GM19463 (cell line): ENCODE measurements around the gene LRRC47.
A peak's percentile ranks its signal among the peaks of the same experiment; 100 is the strongest.

Experiments used
- ATAC-seq: cut with Tn5 transposase; IDR thresholded peaks from one replicate; pipeline ENCODE4 v1.9.1; 2021; ENCODE audit warnings: mild to moderate bottlenecking, moderate library complexity; ENCODE audit not compliant: unreplicated experiment

The LRRC47 gene

DNA sequence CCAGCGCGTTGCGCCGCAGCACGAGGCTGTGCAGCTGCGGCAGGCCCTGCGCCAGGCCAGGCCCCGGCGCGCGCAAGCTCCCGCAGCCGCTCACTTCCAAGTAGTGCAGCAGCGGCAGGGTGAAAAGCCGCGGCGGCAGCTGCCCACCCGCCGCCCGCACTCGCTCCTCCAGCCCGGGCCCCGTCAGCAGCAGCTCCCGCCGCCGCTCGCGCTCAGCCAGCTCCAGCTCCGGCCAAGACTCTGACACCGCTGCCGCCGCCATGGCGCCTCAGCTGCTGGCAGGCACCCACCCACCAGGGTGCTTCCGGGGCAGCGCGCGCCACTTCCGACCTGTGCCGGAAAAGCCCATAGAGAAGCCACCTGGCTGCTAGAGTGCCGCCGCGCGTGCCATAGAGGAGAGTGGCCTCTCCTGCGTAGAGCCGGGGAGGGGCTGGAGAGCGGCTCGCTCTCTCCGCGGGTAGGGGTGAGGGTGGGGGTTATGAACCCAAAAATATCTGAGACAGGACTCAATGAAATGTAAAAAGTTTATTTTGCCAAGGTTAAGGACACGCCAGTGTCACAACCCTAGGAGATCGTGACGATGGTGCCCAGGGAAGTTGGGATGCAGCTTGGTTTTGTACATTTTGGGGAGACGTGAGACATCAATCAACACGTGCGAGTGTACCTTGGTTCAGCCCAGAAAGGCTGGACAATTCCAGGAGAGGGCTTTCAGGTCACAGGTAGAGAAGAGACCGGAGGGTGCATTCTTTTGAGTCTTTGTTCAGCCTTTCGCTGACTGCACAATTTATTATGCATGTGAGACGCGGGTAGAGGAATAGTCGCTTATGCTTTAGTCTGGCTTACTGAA lies at the start of gene LRRC47:
LRRC47 (minus strand) TSS at position 284 of the 847 bp plus-strand sequence; CDS start at position 262, 22 bp downstream.
- peak; percentile 97 for ATAC-seq

DNA sequence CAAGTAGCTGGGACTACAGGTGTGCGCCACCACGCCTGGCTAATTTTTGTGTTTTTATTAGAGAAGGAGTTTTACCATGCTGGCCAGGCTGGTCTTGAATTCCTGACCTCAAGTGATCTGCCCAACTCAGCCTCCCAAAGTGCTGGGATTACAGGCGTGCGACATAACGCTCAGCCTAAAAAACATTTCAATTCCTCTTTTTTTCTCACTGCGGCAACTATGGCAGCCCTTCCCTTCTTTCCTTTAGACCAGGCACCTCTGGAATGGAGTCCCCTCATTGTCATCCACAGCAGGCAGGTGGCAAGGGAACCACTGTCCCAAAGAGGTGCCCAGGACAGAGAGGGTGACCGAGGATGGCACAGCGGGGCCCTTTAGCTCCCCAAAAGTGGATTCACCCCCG lies 46.6 kb upstream of the LRRC47 start:
- no peak for ATAC-seq

DNA sequence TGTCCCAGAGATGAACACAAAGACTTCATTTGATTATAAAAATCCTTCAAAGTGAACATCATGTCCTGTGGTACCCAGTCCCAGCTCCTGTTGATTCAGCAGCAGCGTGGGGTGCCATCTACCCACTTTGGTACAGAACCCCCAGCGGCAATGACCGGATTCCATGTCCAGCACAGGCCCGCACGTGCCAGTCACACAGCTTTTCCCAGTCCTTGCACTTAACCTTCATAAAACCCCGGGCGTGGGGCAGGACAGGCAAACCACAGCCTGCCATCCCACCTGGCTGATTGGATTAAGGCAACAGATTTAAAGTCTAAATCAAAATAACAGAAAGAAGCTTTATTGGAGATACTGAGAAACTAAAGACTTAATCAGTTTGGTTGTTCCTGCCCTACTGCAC lies 45.2 kb upstream of the LRRC47 start:
- no peak for ATAC-seq

DNA sequence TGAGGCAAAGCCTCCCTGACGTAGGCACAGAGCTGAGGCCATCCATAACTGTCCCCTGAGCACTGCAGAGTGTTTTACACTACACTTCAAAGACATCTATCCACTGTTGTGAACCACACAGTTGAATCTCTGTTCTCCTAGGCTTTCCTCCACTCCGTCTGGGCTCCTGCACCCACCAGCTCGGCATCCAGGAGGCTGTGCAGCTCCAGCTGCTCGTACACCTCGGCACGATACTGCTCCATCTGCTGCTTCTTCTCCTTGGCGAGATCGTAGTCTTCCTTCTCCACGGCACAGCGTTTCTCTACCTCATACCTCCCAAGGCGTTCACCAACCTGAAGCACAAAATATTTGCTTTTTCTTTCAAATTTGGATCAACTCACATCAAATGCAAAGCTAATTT lies 42.5 kb upstream of the LRRC47 start:
- ATAC-seq: no peak

DNA sequence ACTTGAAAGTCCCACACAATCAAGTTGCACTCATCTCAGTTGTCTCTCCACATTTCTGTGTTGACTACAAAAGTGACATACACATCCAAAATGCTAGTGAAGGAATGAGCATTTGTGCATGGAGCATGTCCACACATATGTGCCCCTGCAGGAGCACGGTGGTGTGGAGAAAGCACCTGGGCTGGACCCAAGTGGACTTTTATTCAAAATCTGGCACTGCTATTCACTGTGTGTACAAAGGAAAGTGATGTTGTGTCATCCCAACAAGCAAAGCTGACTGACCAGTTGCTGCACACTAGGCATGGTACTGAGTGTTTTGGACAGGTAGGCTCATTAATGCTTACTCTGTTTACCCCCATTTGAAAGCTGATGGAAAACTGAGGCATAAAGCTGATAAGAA lies 41.4 kb upstream of the LRRC47 start:
- ATAC-seq: no peak

DNA sequence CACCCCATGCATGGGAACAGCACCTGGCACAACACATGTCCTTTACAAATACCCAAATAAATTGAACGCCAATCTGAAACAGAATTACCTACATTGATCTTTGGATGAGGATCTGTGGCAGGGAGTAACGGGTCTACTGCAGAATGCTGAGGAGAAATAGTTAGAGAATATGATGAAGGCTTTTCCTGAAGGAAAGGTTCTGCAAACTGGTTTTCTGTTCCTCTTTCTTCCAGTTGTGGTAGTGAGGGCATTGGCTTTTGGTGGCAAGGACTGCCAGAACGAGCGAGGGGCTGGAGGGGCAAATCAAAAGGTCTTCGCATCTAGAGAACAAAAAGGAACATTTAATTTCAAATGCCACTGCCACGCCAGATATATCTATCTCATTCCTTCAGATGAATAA lies 40.9 kb upstream of the LRRC47 start:
- no peak for ATAC-seq

DNA sequence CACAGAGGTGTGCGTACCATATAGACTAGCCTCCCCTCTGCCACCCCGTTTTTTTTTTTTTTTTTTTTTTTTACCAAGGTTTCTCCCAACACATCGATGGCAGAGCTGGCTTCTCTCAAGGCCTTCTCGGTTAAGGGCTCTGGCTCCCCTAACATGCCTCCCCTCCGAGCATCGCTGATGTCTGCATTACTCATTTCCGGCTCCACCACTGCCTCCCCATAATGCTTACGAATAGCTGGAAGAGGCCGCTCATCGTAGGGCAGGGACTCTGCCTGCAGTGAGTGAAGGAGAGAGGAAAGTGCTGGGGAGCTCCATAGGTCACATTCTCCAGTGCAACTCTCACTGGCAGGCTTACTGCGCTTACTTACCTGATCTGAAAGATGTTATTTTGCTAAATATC lies 40.1 kb upstream of the LRRC47 start:
- ATAC-seq: no peak

DNA sequence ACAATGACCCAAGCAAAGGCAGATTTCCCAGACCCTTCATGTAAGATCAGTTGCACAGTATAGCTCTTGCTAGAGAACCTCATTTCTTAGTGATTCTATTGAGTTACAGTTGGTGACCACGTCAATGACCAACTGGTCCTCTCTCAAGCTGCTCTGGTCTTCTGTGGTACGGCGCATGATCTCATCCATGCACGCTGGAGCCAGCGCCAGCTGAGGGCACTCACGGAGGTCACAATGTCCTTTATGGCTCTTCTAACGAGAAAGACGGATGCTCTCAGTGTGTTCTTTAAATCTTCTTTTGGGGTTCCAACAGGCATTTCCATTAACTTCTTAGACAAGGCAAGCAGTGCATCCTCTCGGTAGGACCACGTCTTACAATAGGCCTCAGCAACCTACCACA lies 38.4 kb upstream of the LRRC47 start:
- no peak for ATAC-seq

DNA sequence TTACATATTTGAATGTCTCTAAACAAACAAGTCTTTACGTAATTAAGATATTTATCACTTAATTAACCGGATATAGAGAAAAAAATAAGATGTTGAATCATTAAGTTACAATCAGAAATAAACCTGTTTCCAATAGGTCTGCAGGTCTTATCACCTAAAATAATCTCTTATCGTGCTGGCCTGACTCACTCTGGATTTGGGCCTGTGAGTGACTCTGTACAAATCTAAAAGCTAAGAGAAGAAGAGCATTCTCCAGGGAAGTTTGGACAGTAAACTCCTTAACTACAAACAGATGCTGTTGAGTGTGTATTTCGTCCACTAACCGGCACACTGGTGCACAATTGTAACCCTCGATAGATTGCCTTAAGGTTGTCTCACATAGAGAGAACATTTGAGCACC lies 35.4 kb upstream of the LRRC47 start:
- ATAC-seq: no peak

DNA sequence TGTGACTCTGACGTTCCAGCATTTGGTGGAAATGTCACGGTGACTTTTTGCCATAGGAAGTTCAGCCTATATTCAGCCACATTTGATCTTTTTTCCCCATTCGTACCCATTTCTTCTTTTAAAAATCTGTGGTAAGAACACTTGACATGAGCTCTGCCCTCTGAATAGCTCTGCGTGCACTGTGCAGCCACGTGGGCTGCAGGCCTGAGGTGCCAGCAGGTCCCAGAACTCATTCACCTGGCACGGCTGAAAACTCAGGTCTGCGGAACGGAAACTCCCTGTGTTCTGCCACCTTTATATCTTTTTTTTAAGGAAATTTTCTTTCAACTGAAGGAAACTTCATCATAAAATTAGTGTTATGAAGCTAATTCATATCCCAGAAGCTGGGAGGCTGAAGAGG lies 32.1 kb upstream of the LRRC47 start:
- no peak for ATAC-seq

DNA sequence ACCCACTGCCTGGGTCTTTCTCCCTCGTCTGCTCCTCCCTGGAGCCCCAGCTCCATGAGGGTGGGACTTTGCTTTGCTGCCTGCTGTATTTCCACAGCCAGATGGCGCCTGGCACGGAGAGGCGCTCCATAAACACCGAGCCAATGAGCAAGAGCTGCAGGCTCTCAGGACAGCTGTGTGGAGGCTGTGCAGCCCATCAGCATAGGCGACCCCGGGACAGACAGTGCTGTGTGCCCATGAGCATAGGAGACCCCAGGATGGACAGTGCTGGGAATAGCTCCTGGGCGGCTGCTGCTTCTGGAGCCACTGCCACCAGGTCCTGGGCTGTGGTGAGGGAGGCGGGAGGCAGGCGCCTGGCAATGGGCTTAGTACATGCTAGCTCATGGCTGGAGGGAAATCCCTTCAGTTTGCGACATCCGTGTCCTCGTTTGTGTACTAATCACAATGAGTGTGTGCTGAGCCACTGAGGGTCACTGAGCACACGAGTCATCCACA lies 31.6 kb upstream of the LRRC47 start:
- ATAC-seq: no peak

DNA sequence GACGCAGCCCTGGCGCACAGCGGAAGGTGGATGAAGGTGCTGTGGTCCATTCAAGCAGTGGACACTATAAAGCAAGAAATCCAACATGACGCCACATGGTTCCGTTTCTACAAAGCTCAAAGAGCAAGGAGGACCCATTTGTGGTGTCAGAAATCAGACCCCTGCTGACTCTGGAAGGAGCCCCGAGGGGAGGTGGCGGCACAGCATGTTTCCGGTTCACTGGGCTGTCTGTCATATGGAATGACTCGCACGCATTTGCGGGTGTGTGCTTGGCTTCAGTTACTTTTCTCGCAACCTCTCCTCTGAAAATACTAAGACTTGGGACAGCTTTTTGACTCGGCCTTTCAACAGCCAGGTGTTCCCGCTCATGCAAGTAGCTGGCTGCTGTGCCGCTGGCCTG lies 29.1 kb upstream of the LRRC47 start:
- ATAC-seq: no peak

DNA sequence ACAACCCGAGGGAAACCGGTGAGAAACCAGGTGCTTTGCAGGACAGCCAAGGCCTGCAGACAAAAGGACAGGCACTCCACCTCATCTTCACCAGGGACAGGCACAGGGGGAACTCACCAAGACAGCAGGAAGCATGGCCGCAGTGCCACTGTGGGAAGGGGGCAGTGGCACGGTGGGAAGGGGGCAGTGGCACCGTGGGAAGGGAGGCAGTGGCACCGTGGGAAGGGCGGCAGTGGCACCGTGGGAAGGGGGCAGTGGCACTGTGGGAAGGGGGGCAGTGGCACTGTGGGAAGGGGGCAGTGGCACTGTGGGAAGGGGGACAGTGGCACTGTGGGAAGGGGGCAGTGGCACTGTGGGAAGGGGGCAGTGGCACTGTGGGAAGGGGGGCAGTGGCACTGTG lies 28.4 kb upstream of the LRRC47 start:
- no peak for ATAC-seq

DNA sequence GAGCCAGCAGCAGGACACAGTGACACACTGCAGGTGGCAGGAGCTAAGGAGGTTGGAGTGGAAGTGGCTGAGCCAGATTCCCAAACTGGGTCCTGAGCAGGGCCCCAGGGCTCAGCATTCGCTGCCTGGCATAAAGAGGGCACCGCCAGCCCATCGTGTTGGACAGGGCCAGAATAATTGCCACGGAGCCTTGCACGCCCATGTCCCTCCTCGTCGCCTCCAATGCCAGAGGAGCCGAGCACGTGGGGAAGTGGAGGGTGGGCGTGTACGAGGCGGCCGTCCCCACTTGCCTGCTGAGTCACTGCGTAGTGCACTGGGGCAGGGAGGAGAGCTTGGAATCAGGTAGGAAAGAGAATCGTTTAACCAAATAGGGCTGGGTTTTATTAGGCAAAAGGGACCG lies 26.1 kb upstream of the LRRC47 start:
- no peak for ATAC-seq

DNA sequence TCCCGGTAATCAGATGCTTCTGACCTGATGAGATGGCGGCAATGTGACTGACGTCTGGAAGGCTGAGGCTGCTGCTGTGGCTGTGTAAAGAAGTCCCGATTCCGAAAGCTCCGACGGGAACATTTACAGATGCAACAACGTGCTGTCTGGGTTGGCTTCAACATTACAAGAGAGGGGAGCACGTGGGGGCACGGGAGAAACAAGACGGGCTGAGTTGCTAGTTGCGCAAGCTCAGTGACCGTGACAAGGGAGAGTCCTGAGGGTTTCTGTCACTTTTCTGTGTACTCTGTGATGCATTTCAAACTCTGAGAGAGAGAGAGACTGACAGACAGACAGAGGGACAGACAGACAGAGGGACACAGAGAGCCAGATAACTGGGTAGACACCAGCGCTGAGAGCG lies 25.6 kb upstream of the LRRC47 start:
- ATAC-seq: no peak

DNA sequence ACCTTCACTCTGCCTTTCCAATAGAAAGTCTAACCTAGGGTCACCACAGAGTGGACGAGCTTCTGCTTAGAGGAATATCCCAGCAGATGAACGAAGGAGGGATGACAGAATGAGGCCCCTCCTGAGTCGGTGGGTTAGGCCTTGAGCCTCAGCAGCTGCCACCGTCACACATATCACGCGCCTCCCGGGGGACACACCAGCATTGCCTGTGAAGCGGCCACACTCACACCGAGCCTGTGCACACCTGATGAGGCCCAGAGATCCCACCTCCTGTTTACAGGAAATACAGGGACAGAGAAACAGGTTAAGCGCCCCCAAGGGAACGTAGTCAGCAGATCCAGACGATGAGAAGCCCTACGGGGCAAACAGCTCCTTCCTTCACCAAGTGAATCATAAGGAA lies 25.1 kb upstream of the LRRC47 start:
- ATAC-seq: no peak

DNA sequence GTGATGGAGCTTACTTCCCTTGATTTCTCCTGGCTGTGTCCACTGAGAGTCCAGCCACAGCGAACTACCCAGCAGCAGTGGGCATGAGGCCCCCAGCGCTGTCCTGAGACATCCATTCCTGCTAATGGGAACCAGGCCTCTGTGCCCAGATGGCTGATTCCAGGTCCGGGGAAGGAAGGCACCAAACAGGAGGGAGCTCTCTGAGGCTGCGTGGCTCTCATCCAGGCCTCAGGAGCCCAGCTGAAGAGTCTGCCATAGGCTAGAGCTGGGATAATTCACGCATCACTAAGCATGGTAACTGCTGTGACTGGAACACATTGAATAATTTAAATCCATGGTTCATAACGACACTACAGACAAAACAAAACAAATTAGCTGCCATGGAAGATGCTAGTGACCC lies 24.7 kb upstream of the LRRC47 start:
- no peak for ATAC-seq

DNA sequence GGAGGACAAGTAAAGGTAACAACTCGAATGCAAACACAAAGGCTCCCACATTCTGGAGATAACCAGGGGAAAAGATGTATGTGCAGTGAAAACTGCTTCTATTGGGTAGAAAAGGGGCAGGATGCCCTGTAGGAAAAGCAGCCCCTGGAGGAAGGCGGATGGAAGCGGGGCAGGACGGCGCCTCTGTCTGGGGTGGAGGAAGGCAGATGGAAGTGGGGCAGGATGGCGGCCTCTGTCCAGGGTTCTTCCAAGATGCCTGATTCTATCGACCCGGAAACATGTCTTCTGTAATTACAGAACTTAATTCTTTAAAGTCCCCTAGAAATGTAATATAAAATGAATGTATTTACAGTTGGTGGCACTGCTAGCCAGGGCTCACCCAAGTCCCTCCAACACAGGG lies 24.0 kb upstream of the LRRC47 start:
- no peak for ATAC-seq

DNA sequence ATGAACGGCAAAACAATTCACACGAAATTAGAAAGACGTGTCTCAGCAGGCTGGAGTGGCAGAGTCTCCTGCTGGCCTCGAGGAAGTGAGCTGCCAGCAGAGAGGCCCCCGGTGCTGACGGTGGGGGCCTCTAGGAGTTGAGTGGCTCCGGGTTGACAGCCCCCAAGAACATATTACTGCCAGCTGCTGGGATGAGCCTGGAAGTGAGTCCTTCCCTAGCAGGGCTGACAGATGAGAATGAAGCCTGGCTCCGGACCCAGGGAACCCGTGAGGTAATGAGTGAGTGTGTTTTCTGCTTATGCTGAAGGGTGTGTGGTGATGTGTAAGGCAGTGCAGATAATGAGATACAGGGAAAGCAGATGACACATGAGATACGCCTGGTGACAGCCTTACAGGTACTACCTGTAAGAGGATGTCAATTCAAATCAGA lies 23.5 kb upstream of the LRRC47 start:
- ATAC-seq: no peak

DNA sequence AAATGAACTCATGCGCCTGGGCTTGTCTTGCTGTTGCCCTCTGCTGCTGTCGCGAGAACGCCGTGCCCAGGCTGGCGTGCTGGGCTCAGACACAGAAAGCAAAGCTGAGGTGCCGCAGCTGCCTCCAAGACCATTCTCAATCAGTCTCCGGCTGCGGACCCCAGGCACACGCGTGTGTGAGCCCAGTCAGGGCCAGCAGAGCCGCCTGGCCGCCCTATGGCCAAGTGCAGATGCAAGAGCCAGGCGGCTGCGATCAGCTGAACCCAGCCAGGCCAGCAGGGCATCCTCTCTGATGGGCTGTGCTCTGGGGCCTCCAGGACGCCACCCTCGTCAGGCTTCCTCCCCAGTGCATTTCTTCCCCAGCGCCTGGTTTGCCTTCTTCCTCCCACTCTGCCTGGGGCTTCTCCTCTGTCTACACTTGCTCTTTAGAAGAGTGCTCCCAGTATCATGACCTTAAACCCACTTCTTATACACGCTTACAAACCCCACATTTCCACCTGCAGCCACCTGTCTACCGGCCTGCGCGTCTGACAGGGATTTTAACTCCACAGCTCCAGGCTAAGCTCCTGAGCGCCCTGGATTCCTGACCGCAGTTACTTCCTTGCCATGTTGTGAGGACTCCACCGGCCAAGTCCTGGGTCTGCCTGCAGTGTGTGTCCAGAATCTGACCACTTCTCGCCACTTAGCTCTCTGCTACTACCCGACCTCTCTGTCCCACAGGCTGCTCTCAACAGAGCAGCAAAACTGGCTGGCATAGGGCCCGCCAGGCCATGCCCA lies 21.7 kb upstream of the LRRC47 start:
- no peak for ATAC-seq

DNA sequence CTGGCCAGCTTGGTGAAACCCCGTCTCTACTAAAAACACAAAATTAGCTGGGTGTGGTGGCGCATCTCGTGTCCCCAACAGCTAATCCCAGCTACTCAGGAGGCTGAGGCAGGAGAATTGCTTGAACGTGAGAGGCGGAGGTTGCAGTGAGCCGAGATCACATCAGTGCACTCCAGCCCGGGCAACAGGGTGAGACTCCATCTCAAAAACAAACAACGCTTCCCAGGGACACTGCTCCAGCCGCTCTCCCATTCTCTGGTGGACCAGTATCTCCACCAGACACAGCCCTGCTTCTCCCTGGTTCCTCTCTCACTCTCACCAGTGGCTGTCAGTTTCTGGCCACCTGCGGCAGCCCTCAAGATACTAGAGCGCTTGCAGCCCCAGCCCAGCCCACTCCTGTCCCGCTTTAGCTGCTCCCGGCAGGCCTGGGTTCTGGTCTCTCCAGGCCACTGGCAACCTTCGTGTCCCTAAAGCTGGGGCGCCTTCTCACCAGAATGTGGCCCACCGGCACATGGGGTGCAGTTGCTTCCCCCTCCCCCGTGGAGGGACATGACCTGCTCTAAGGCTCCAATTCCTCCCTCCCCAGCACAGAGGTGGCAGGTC lies 20.9 kb upstream of the LRRC47 start:
- ATAC-seq: no peak
